ENCODE data around the gene PPP1CB. TPM values are rescaled to one million over a fixed set of nuclear protein-coding genes. Genes with fewer than 3 reads are reported as not detected.
A peak's percentile ranks its signal among the peaks of the same experiment; 100 is the strongest.

Gene PPP1CB
- total RNA-seq, 1 donor from 2014 or later, result 203 TPM

DNA sequence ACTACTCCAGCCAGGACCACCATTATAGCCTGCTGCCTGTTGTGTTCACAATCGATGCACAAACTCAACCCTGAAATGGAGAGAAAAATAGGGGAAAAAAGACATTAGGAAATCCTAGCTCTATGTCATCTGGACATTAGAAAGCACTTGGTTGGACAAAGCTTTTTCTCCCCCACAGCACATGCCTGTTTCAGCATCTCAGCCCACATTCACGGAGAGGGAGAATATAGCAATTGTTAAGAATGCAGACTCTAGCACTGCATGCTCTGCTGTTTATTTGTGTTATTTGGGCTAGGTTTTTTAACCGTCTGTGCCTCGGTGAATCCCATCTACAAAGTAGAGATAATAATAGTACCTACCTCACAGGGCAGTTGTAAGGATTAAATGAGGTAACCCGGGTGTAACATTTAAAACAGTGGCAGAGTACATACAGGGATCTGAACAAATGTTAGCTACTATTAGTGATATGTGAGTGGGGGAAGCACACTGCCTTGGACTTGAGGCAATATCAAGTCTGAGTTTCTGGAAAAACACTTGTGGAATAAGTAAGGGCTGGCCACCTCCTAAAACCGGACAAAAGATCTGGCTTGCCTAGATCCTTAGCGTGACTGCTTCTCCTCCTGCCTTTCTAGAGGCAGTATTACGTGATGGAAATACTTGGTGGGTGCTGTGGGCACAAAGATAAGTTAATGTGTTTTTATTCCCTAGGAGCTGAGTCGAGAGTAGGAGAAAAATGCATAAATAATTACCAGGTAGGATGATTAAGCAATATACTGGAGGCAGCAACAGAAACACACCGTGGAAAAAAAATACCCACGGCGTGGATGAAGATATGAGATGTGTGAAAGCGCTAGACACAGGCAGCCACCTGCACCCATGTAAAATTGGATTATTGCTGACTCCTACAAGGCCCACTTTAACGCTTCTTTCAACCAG, 1.0 kb upstream of the PPP1CB start:
- Histone ChIP-seq H3K36me3 (ENCODE audit: control insufficient read depth, insufficient read depth, low read length) (no peaks in the 10 kb centered on the region), H3K4me3 (ENCODE audit: low read depth, low read length) (peak overlapping the region; percentile 89), H3K27me3 (ENCODE audit: control insufficient read depth, insufficient read depth, low read length) (no peaks in the 10 kb centered on the region)
- DNase-seq (ENCODE audit: low read depth), result peak; percentile 32
- TF ChIP-seq CTCF (IDR thresholded peaks at IDR 0.05; ENCODE audit: insufficient read depth, low read length, poor library complexity, severe bottlenecking), result peak; percentile 13

- TF ChIP-seq CTCF (IDR thresholded peaks at IDR 0.05; ENCODE audit: insufficient read depth, low read length, poor library complexity, severe bottlenecking), result no peak
- no peak for DNase-seq (ENCODE audit: low read depth)
- Histone ChIP-seq H3K4me3 (ENCODE audit: low read depth, low read length) (peak overlapping the region; percentile 89), H3K27me3 (ENCODE audit: control insufficient read depth, insufficient read depth, low read length) (no peaks in the 10 kb centered on the region), H3K36me3 (ENCODE audit: control insufficient read depth, insufficient read depth, low read length) (no peaks in the 10 kb centered on the region)
Measured at GRCh38 chr2:28751956-28752630, 463 bp downstream of the PPP1CB start.

DNA sequence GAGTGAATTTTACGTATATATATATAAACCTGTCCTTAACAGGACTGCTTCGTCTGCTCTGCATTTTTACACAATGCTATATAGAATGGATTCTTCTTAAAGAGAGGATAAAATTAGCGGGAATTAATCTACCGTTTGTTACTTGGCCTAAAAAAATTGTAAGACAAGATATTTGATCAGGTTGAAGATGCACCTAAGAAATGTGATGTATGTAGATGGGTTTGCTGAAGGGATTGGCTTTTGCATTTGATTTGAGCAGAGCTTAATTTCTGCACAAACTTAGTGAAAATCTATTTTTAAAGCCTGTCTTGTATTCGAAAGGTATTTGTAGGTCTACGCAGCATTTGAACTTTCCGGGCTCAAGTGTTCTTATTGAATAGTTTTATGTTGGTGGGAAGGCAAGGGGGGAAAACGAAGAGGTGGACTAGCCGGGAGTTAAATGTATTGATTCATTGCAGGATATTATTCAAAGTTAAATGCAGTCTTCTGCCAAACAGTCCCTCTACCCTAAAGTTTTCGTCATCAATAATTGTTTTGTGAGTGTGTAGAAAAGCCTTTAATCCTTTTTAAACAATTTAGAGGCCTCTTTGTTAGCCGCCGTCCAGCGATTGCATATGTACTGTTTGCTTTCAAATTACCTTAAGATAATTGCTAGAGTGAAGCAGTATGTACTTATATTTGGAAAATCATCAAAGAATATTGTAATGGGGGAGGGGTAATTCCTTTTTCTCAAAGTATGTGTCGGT, 1.2 kb downstream of the PPP1CB start:
- no peaks in the 10 kb centered on the region for H3K36me3 ChIP-seq (ENCODE audit: control insufficient read depth, insufficient read depth, low read length)
- no peak for TF ChIP-seq CTCF (IDR thresholded peaks at IDR 0.05; ENCODE audit: insufficient read depth, low read length, poor library complexity, severe bottlenecking)
- DNase-seq (ENCODE audit: low read depth), result no peak
- H3K27me3 ChIP-seq (ENCODE audit: control insufficient read depth, insufficient read depth, low read length), result no peaks in the 10 kb centered on the region
- H3K4me3 ChIP-seq (ENCODE audit: low read depth, low read length), result peak overlapping the region; percentile 89

DNA sequence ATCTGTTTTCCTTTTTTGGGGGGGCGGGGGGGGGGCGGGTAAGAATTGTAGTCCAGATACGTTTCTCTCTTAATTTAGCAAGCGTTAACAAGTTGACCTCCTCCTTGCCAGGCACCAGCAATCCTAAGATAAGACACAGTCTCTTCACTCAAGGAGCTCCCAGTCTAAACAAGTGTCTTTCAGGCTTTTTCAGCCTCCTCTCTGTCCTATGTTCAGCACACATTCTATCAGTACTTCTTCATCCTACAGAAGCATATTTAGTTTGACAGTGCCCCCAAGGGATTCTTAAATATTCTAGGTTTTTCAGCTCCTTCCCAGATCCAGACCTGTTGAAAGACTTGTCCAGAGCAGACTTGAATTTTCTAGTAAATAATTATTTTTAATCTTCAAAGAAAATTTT, 2.7 kb downstream of the PPP1CB start:
- peak overlapping the region; percentile 89 for H3K4me3 ChIP-seq (ENCODE audit: low read depth, low read length)
- no peak for DNase-seq (ENCODE audit: low read depth)
- no peaks in the 10 kb centered on the region for H3K27me3 ChIP-seq (ENCODE audit: control insufficient read depth, insufficient read depth, low read length)
- peaks cover 3% of the 10 kb centered on the region for H3K36me3 ChIP-seq (ENCODE audit: control insufficient read depth, insufficient read depth, low read length)
- no peak for TF ChIP-seq CTCF (IDR thresholded peaks at IDR 0.05; ENCODE audit: insufficient read depth, low read length, poor library complexity, severe bottlenecking)

- no peak for DNase-seq (ENCODE audit: low read depth)
- no peak for TF ChIP-seq CTCF (IDR thresholded peaks at IDR 0.05; ENCODE audit: insufficient read depth, low read length, poor library complexity, severe bottlenecking)
- Histone ChIP-seq H3K36me3 (ENCODE audit: control insufficient read depth, insufficient read depth, low read length) (peaks cover 4% of the 10 kb centered on the region), H3K4me3 (ENCODE audit: low read depth, low read length) (no peak overlapping the region), H3K27me3 (ENCODE audit: control insufficient read depth, insufficient read depth, low read length) (no peaks in the 10 kb centered on the region)
Measured at GRCh38 chr2:28755421-28755820, 3.8 kb downstream of the PPP1CB start.

Measured in kidney epithelial cell (primary cell).